Lower lobe of right lung (tissue), 2 donors: ENCODE results near the gene SHCBP1L. TPM values are rescaled to one million over a fixed set of nuclear protein-coding genes. Genes with fewer than 3 reads are reported as not detected.
"Not testable (repeated sequence)": the region's sequence is repeated elsewhere in the genome, so short reads cannot be mapped to it uniquely, and the experiment has no call there.

Experiments used
- ATAC-seq, 2 donors: fragments of 200-7000 bp; cut with Tn5 transposase; one replicate each; pipeline ENCODE4 v1.9.1; 2020 to 2022; ENCODE audit warnings: mild to moderate bottlenecking in 2 of 2, moderate library complexity in 2 of 2
- DNase-seq: peaks from one replicate; pipeline ENCODE4 v3.0.0-alpha.2; 2020
- H3K27ac ChIP-seq: fragments of 200-600 bp; one replicate; pipeline ENCODE4 v1.8.0; 2022
- H3K27me3 ChIP-seq: fragments of 200-600 bp; one replicate; pipeline ENCODE4 v1.8.0; 2022; ENCODE audit warnings: low read depth
- H3K36me3 ChIP-seq: fragments of 200-600 bp; one replicate; pipeline ENCODE4 v1.8.0; 2022; ENCODE audit warnings: mild to moderate bottlenecking
- H3K4me1 ChIP-seq: fragments of 200-600 bp; one replicate; pipeline ENCODE4 v1.8.0; 2022
- H3K4me3 ChIP-seq: fragments of 200-600 bp; one replicate; pipeline ENCODE4 v1.8.0; 2022; ENCODE audit warnings: mild to moderate bottlenecking
- H3K9me3 ChIP-seq: fragments of 200-600 bp; one replicate; pipeline ENCODE4 v1.8.0; 2022
- CTCF ChIP-seq: fragments of 200-600 bp; IDR thresholded peaks from one replicate; pipeline ENCODE4 v1.8.0; 2022; ENCODE audit warnings: antibody characterized with exemption, mild to moderate bottlenecking
- intact Hi-C: fragments of 100-400 bp; cut with DNase I; formaldehyde crosslinking; loops from one replicate; pipeline ENCODE4 v1.11.0; 2022
- total RNA-seq: library from RNA; stranded (reverse); fragmentation: NEBNext Ultra II Directional; extraction: Animal tissue kit (Norgen Biotek cat#: 25700); gene quantifications from one replicate; pipeline ENCODE4 v1.2.1, GENCODE V29; 2021
- donor health status: DM: no; HTN: yes; CAD: no; lungs with severe emphysema.

Gene SHCBP1L
- total RNA-seq, 1 donor from 2014 or later = not detected

- no peaks in the 10 kb centered on the region for H3K36me3 ChIP-seq
- intact Hi-C loops = no loop called here
- no peak for TF ChIP-seq CTCF
- no peaks in the 10 kb centered on the region for H3K9me3 ChIP-seq
- no peak overlapping the region for H3K27ac ChIP-seq
- no peaks in the 10 kb centered on the region for H3K27me3 ChIP-seq
- ATAC-seq = no peak
- DNase-seq = no peak
- no peaks in the 10 kb centered on the region for H3K4me1 ChIP-seq
- no peak overlapping the region for H3K4me3 ChIP-seq
These were observed 42.8 kb downstream of the SHCBP1L start for GRCh38 chr1:182910143-182910542.

- TF ChIP-seq CTCF = no peak
These were observed 43.4 kb downstream of the SHCBP1L start for GRCh38 chr1:182909578-182909977.

GRCh38 chr1:182905321-182905720, 47.6 kb downstream of the SHCBP1L start:
- ATAC-seq (no peak), DNase-seq (no peak)
- H3K4me1 ChIP-seq = no peaks in the 10 kb centered on the region
- no peak for TF ChIP-seq CTCF
- H3K9me3 ChIP-seq = no peaks in the 10 kb centered on the region
- H3K36me3 ChIP-seq = no peaks in the 10 kb centered on the region
- H3K27ac ChIP-seq = no peak overlapping the region
- intact Hi-C loops = no loop called here
- no peaks in the 10 kb centered on the region for H3K27me3 ChIP-seq
- no peak overlapping the region for H3K4me3 ChIP-seq

More at GRCh38 chr1:182909578-182909977, 43.4 kb downstream of the SHCBP1L start:
- intact Hi-C loops = no loop called here
- H3K4me1 ChIP-seq = no peaks in the 10 kb centered on the region
- no peak overlapping the region for H3K27ac ChIP-seq
- no peaks in the 10 kb centered on the region for H3K9me3 ChIP-seq
- ATAC-seq (no peak), DNase-seq (no peak)
- H3K27me3 ChIP-seq = no peaks in the 10 kb centered on the region
- H3K36me3 ChIP-seq = no peaks in the 10 kb centered on the region
- no peak overlapping the region for H3K4me3 ChIP-seq

- H3K27me3 ChIP-seq, intact Hi-C loops, H3K36me3 ChIP-seq, ATAC-seq, H3K9me3 ChIP-seq, H3K27ac ChIP-seq, H3K4me3 ChIP-seq, H3K4me1 ChIP-seq, DNase-seq: not testable (repeated sequence)
These were observed 51.0 kb downstream of the SHCBP1L start for GRCh38 chr1:182901946-182902345.

- Histone ChIP-seq H3K4me3 (no peak overlapping the region), H3K4me1 (no peaks in the 10 kb centered on the region), H3K9me3 (no peaks in the 10 kb centered on the region), H3K27me3 (no peaks in the 10 kb centered on the region), H3K36me3 (no peaks in the 10 kb centered on the region), H3K27ac (no peak overlapping the region)
- ATAC-seq (no peak), DNase-seq (no peak)
- TF ChIP-seq CTCF = no peak
- intact Hi-C loops = no loop called here
These were observed 55.3 kb downstream of the SHCBP1L start for GRCh38 chr1:182897696-182898095.

GRCh38 chr1:182890927-182891610, 61.9 kb downstream of the SHCBP1L start:
- Histone ChIP-seq H3K27me3 (no peaks in the 10 kb centered on the region), H3K27ac (no peak overlapping the region), H3K4me1 (no peaks in the 10 kb centered on the region), H3K9me3 (no peaks in the 10 kb centered on the region), H3K36me3 (peaks cover 33% of the 10 kb centered on the region), H3K4me3 (no peak overlapping the region)
- TF ChIP-seq CTCF = no peak
- intact Hi-C loops = no loop called here
- DNase-seq (peak; percentile 51), ATAC-seq (peak; percentile 37 to 43)
